Measurements from ENCODE around the gene EPHA10.

- TF ChIP-seq POLR2A (IDR thresholded peaks at IDR 0.05; ENCODE audit: low read length): no peak
- TF ChIP-seq GATA1 (IDR thresholded peaks at IDR 0.05; ENCODE audit: low read depth, low read length): no peak
These were observed 30.6 kb upstream of the EPHA10 start for GRCh38 chr1:37795340-37796125.

All from erythroblast (primary cell).